Stimulated activated CD8-positive, alpha-beta memory T cell treated with anti-CD3 and anti-CD28 coated beads, Interleukin-7, amount 100 ng/mL, for 1 hour (primary cell): ENCODE data around the gene DPP9.
"Not testable (repeated sequence)": the region's sequence is repeated elsewhere in the genome, so short reads cannot be mapped to it uniquely, and the experiment has no call there.

Experiments used
- DNase-seq, 2 donors: peaks; one replicate each; pipeline ENCODE4 v3.0.0-alpha.2; 2020; ENCODE audit warnings: low read depth in 2 of 2

Gene DPP9

DNA sequence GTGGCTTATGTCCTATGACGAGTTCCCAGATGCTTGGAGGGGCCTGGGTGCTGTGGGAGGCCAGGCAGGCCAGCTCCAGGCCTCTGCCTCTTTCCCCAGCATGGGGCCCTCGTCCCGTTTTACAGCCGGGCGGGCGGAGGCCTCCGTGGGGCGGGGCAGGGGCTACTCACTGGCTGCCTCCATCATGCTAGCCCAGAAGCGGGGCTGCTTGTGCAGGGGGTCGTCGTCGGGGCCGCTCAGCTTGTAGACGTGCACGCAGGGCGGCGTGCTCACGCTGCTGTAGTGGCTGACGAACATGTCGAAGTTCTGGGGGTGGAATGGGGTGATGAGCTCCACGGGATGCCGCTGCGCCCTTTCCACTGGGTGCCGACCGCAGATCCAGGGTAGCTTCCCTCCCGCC, 35.1 kb downstream of the DPP9 start:
- no peak for DNase-seq

- no peak for DNase-seq
These were observed 36.2 kb downstream of the DPP9 start for GRCh38 chr19:4687396-4687795.

GRCh38 chr19:4686700-4687099, 36.9 kb downstream of the DPP9 start:
- no peak for DNase-seq

GRCh38 chr19:4684312-4685095, 39.1 kb downstream of the DPP9 start:
- no peak for DNase-seq

- no peak for DNase-seq
These were observed 41.0 kb downstream of the DPP9 start for GRCh38 chr19:4682417-4683200.

- DNase-seq, result not testable (repeated sequence)
These were observed 43.6 kb downstream of the DPP9 start for GRCh38 chr19:4680021-4680420.

- no peak for DNase-seq
These were observed 44.5 kb downstream of the DPP9 start for GRCh38 chr19:4678881-4679790.

- DNase-seq, result no peak
These were observed 46.5 kb downstream of the DPP9 start for GRCh38 chr19:4676955-4677731.

DNA sequence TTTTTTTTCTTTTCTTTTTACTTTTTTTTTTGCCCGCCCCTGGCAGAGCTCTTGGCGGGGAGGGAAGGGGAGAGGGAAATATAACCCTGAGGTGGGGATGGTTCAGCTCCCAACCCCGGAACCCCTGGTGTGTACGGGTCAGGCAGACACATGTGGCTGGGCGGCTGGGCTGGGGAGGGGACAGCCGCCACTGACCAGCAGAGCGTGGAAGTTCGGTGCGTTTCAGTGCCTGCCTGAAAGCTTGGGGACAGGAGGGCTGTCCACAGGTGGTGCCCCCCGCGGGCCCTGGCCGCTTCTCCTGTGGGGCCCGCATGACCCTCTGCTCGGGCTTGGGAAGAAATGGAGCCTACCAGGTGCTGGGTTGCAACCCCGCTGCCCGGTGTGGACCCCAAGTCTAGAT, 48.3 kb downstream of the DPP9 start:
- DNase-seq, result no peak

GRCh38 chr19:4673726-4674125, 49.9 kb downstream of the DPP9 start:
- DNase-seq, result no peak

- DNase-seq, result no peak
These were observed 50.4 kb downstream of the DPP9 start for GRCh38 chr19:4673216-4673615.

DNA sequence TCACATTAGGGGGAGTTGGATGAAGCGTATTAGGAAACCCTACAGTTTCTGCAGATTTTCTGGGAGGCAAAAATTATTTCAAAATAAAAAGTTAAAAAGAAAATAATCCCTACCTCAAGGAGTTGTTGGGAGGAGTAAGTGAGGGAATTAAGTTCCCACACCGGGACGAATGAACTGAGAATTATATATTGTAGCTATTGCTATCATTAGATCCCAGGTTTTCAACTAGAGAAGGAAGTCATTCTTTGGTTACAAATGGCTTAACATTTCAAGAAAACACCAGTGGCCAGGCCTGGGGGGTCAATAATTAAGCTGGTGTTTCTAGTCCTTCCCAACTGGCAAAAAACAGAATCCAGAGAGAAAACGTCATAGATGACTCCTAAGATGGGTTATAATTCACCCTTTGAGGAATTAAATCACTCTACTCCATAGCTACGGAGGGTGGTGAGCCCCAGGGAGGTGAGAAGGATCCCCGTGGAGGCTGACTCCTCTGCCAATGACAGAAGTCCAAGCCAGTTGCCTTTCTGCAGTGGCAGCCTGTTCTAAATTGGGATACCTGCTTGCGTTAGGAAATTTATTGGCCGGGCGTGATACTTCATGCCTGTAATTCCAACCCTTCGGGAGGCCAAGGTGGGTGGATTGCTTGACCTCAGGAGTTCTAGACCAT, 52.3 kb downstream of the DPP9 start:
- no peak for DNase-seq

GRCh38 chr19:4669723-4670480, 53.7 kb downstream of the DPP9 start, which contains the start of gene MYDGF:
Gene MYDGF, minus strand, starts transcription at chr19:4670342. Its CDS starts 8 bp downstream, at chr19:4670334.
- peak; percentile 70 to 86 for DNase-seq

DNA sequence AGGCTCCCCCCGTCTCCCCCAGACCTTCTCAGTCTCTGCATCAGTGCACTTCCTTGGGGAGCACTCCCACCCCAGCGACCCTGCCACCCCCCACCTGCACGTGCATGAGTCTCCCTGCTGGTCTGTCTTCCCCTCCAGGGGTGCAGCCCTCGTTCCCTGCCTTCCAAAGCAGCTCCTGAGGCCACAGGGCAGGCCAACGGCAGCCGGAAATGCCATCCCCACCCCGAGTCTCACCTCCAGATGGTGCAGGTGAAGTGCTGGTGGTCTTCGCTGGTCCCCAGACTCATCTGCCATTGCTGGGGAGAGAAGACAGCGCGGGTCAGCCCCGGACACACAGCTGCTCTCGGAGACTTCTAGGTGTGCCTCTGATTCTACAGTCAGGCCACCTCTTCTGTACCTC, 59.0 kb downstream of the DPP9 start:
- DNase-seq, result no peak

- no peak for DNase-seq
These were observed 60.8 kb downstream of the DPP9 start for GRCh38 chr19:4662812-4663211.

DNA sequence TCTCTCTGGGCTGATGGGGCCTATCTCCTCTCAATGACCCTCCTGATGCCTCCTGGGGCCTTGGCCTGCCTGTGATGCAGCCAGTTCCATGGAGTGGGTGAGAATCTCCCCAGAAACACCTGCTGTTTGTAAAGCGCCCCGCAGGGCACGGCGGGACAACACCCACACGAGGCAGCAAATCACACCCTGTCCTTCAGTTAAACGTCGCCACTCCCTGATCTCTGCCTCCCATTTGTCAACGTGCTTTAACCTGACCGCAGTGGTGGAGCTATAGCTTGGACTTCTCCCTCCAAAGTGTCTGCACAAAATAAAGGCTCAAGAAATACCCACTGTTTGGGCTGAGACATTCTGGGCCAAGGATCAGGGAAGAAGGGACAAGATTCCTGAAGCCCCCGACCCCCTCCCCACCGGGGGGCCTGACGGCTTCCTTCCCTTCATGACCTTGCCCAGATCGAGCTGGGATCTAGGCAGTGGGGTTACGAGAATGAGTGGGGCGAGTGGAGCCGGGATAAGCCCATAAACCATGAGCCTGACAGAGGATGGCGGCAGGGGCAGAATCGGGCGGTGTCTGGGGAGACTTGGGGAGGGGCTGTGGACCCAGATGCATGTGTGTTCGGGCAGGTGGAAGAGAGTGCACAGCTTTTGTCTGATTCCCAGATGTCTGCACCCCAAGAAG, 61.5 kb downstream of the DPP9 start:
- no peak for DNase-seq

DNA sequence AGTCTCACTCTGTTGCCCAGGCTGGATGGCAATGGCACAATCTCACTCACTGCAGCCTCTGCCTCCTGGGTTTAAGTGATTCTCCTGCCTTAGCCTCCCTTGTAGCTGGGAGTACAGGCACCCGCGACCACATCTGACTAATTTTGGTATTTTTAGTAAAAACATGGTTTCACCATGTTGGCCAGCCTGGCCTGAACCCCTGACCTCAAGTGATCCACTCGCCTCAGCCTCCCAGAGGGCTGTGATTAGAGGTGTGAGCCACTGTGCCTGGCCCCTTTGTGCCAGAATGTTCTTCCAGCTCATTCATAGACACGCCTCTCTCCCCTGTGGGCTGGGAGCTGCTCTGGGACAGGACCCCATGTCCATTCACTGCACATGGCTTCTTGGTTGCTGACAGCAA, 62.6 kb downstream of the DPP9 start:
- DNase-seq, result no peak

DNA sequence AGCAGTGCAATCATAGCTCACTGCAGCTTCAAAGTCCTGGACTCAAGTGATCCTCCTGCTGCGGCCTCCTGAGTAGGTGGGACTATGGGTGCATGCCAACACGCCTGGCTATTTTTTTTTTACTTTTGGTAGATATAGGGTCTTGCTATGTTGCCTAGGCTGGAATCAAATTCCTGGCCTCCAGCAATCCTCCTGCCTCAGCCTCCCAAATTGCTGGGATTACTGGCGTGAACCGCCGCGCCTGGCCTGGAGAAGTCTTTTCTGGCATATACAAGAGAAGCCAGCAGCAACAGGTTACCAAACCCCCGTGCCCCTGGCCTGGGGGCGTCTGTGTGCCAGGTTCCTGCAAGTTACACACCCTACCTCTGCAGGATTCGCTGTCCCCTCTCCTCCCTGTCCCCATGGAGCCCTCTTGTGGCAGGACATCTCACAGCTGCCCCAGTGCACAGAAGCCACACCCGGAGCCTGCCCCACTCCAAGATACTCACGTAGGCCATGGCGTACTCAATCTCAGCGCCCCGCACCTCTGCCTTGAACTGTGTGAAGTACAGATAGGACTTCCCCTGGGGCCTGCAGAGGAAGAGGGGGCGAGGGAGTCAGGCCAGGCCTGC, 63.4 kb downstream of the DPP9 start:
- DNase-seq, result no peak

DNA sequence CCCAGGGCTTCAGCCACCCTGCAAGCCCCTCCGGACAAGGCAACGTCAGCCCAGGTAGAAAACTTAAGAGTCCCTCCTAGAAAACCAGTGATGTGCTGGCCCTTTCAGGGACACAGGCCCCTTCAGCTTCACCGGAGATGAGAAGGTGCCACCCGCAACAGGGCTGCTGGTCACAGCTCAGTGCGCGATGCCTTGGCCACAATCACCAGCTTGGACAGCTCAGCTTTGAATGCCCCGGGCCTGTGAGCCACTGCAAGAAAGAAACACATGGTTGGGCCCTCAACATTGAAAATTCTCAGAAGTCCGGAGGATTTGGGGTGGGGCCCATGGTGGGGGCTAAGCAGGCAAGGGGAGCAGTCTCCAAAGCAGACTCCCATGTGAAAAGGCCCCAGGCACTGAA, 65.8 kb downstream of the DPP9 start:
- no peak for DNase-seq
